ENCODE results near the gene SBNO1. TPM values are rescaled to one million over a fixed set of nuclear protein-coding genes. Genes with fewer than 3 reads are reported as not detected.

SBNO1 gene
- total RNA-seq, 2 donors from 2014 or later: 16.7 to 19.8 TPM

DNA sequence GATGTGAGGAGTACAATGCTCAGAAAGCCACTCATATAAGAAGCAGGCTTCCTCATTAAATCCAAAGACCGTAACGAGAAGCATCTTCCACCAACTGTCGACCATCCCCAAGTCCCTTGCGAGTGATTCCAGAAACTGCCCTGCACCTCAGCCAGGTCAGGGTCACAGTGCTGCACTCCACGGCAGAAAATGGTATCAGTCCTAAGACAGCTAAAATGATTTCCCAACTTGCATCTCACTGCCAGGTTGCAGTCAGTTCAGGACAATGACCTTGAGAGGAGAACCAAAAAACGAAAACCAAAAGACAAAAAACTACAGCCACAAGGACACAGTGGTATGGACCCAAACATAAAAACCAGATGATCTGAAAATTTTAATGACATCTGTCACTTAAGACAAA is 20.6 kb downstream of the SBNO1 start:
- no peak overlapping the region for H3K4me3 ChIP-seq
- TF ChIP-seq, protein P1, sequence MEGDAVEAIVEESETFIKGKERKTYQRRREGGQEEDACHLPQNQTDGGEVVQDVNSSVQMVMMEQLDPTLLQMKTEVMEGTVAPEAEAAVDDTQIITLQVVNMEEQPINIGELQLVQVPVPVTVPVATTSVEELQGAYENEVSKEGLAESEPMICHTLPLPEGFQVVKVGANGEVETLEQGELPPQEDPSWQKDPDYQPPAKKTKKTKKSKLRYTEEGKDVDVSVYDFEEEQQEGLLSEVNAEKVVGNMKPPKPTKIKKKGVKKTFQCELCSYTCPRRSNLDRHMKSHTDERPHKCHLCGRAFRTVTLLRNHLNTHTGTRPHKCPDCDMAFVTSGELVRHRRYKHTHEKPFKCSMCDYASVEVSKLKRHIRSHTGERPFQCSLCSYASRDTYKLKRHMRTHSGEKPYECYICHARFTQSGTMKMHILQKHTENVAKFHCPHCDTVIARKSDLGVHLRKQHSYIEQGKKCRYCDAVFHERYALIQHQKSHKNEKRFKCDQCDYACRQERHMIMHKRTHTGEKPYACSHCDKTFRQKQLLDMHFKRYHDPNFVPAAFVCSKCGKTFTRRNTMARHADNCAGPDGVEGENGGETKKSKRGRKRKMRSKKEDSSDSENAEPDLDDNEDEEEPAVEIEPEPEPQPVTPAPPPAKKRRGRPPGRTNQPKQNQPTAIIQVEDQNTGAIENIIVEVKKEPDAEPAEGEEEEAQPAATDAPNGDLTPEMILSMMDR (IDR thresholded peaks at IDR 0.05): no peak
- H3K36me3 ChIP-seq: peaks cover 70% of the 10 kb centered on the region
- H3K27me3 ChIP-seq: no peaks in the 10 kb centered on the region
- no peaks in the 10 kb centered on the region for H3K9me3 ChIP-seq
- no peaks in the 10 kb centered on the region for H3K4me1 ChIP-seq
- H3K27ac ChIP-seq: no peak overlapping the region
- DNase-seq (ENCODE audit: low spot score): no peak

DNA sequence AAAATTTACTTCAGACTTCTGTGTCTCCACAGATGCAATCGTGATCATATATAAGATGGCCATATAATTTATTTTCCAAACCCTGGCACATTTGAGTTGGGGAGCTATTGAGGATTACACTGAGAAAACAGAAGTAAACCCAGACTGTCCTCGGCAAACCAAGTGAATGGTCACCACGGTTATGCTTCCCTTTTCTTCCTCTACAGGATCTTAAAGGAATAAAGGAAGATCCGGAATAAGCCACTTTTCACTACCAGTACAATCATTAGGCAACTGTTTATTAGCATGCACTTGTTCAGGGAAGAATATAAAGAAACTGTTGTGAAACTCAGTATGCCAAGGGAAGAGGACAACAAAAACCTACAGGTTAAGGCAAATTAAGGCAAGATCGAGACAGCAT is 27.6 kb downstream of the SBNO1 start:
- no peak overlapping the region for H3K27ac ChIP-seq
- TF ChIP-seq, protein P1 (IDR thresholded peaks at IDR 0.05): no peak
- no peaks in the 10 kb centered on the region for H3K4me1 ChIP-seq
- no peaks in the 10 kb centered on the region for H3K27me3 ChIP-seq
- H3K36me3 ChIP-seq: peaks cover 65% of the 10 kb centered on the region
- DNase-seq (ENCODE audit: low spot score): no peak
- no peaks in the 10 kb centered on the region for H3K9me3 ChIP-seq
- H3K4me3 ChIP-seq: no peak overlapping the region

DNA sequence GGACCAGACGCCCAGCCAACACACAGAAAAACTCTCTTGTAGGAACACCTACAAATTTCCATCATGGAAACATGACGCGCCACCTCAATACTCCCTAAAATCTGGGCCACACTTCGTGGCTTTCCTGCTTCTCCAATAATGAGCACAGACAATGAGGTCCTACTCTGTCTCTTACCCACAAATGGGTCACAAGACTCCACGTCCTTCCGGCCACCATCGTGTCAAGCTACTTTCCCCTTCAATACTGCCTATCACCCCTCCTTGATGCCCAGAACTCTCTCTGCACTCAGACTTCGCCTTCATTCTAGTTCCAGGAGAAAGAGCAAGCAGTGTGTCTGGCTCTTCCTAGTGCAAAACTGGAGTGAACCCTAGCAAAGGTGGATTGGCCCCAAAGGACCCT is 28.1 kb downstream of the SBNO1 start:
- no peak overlapping the region for H3K27ac ChIP-seq
- no peak for DNase-seq (ENCODE audit: low spot score)
- no peaks in the 10 kb centered on the region for H3K27me3 ChIP-seq
- H3K4me1 ChIP-seq: no peaks in the 10 kb centered on the region
- no peak overlapping the region for H3K4me3 ChIP-seq
- no peaks in the 10 kb centered on the region for H3K9me3 ChIP-seq
- TF ChIP-seq, protein P1 (IDR thresholded peaks at IDR 0.05): no peak
- peaks cover 66% of the 10 kb centered on the region for H3K36me3 ChIP-seq

DNA sequence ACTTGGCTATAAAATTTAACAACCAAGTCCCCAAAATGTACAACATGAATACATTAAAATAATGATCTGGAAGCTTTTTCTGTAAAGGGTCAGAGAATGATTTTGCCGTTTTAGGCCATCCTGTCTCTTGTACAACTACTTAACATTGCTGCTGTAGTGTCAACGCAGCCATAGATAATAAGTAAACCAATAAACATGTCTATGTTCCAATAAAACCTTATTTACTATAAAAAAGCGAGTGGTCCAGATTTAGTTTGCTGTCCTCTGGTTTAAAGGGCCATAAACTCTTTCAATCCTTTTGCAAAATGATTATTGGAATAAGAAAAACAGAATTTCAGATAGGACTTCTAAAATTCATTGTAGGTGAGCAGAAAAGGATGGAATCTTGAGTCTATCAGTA is 29.2 kb downstream of the SBNO1 start:
- no peaks in the 10 kb centered on the region for H3K27me3 ChIP-seq
- no peak for DNase-seq (ENCODE audit: low spot score)
- no peaks in the 10 kb centered on the region for H3K9me3 ChIP-seq
- TF ChIP-seq, protein P1 (IDR thresholded peaks at IDR 0.05): no peak
- H3K4me1 ChIP-seq: no peaks in the 10 kb centered on the region
- peaks cover 65% of the 10 kb centered on the region for H3K36me3 ChIP-seq
- H3K27ac ChIP-seq: no peak overlapping the region
- H3K4me3 ChIP-seq: no peak overlapping the region

DNA sequence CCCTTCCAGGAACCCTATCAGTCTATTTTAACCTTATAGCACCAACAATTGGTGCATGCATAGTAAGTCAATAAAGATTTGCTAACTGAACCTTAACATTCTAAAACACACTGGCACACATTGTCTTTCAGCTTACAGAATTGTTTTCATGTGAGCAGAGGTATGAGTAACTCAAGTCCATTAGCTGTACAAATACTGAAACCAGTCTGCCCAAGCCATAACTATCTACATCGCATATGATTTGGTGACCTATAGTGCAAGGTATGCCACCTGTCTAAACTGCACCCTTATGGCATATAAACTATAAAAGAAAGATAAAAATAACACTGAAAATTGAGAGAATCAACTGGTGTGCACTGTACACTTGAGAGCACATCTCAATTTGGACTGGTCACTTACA is 34.8 kb downstream of the SBNO1 start:
- H3K36me3 ChIP-seq: peaks cover 87% of the 10 kb centered on the region
- DNase-seq (ENCODE audit: low spot score): no peak
- TF ChIP-seq, protein P1 (IDR thresholded peaks at IDR 0.05): no peak
- H3K27ac ChIP-seq: no peak overlapping the region
- H3K9me3 ChIP-seq: no peaks in the 10 kb centered on the region
- H3K27me3 ChIP-seq: no peaks in the 10 kb centered on the region
- no peaks in the 10 kb centered on the region for H3K4me1 ChIP-seq
- H3K4me3 ChIP-seq: no peak overlapping the region

DNA sequence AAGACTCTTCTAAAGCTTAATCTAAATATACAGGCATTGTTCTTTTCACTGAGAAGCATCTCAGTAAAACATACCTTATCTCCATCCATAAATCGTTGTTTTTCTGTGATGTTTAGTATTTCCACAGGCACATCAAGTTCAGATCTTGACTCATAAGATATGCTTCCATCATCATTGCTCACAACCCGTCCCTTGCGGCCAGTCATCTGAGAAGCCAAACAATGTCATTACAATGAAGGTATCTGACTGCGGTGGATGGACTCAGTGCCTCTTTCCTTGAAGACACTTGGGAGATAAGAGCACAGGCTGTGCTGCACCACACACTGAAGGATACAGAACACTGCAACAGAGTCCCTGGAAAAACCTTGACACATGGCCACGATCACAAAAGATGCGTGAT is 44.8 kb downstream of the SBNO1 start:
- Histone ChIP-seq H3K4me3 (no peak overlapping the region), H3K27me3 (no peaks in the 10 kb centered on the region), H3K36me3 (peaks cover 96% of the 10 kb centered on the region), H3K4me1 (no peaks in the 10 kb centered on the region), H3K9me3 (no peaks in the 10 kb centered on the region), H3K27ac (no peak overlapping the region)
- no peak for DNase-seq (ENCODE audit: low spot score)
- TF ChIP-seq, protein P1 (IDR thresholded peaks at IDR 0.05): no peak
